Left kidney (tissue), 2 donors: ENCODE measurements around the gene GIMAP2. TPM values are rescaled to one million over a fixed set of nuclear protein-coding genes. Genes with fewer than 3 reads are reported as not detected.
"Not testable (repeated sequence)": the region's sequence is repeated elsewhere in the genome, so short reads cannot be mapped to it uniquely, and the experiment has no call there.

ENCODE experiments used
- DNase-seq: peaks from one replicate; pipeline ENCODE4 v3.0.0-alpha.2; 2013
- polyA plus RNA-seq: library from polyadenylated mRNA; unstranded; fragments of 120-200 nt; gene quantifications from one replicate; pipeline ENCODE4 v1.2.1, GENCODE V29; 2013; ENCODE audit not compliant: insufficient read length

GIMAP2 gene
- polyA plus RNA-seq, 1 donor = 7.2 TPM

GRCh38 chr7:150676276-150676675 is 9.2 kb upstream of the GIMAP2 start:
- DNase-seq = not testable (repeated sequence)

- not testable (repeated sequence) for DNase-seq
Measured at GRCh38 chr7:150676854-150677253, 8.7 kb upstream of the GIMAP2 start.

- DNase-seq = not testable (repeated sequence)
Measured at GRCh38 chr7:150678601-150679000, 6.9 kb upstream of the GIMAP2 start.

- DNase-seq = not testable (repeated sequence)
Measured at GRCh38 chr7:150680364-150680763, 5.1 kb upstream of the GIMAP2 start.

- DNase-seq = no peak
Measured at GRCh38 chr7:150686030-150686631, 625 bp downstream of the GIMAP2 start.

GRCh38 chr7:150688630-150689029 is 3.1 kb downstream of the GIMAP2 start:
- no peak for DNase-seq

- DNase-seq = no peak
Measured at GRCh38 chr7:150695654-150696053, 10.1 kb downstream of the GIMAP2 start.

- no peak for DNase-seq
Measured at GRCh38 chr7:150703209-150703608, 17.7 kb downstream of the GIMAP2 start.

GRCh38 chr7:150715293-150715692 is 29.8 kb downstream of the GIMAP2 start:
- no peak for DNase-seq

- DNase-seq = no peak
Measured at GRCh38 chr7:150715738-150716137, 30.2 kb downstream of the GIMAP2 start.

GRCh38 chr7:150716368-150716767 is 30.9 kb downstream of the GIMAP2 start, which contains the start of gene GIMAP1:
Gene GIMAP1 (plus strand): TSS chr7:150716613. CDS start chr7:150719048, 2,435 bp downstream.
- DNase-seq = no peak

- DNase-seq = no peak
Measured at GRCh38 chr7:150716939-150717338, 31.4 kb downstream of the GIMAP2 start.

GRCh38 chr7:150717814-150718420 is 32.4 kb downstream of the GIMAP2 start:
- DNase-seq = no peak

GRCh38 chr7:150719436-150719835 is 33.9 kb downstream of the GIMAP2 start:
- no peak for DNase-seq

- no peak for DNase-seq
Measured at GRCh38 chr7:150719960-150720891, 34.7 kb downstream of the GIMAP2 start.

- DNase-seq = no peak
Measured at GRCh38 chr7:150721970-150722373, 36.5 kb downstream of the GIMAP2 start.

GRCh38 chr7:150722431-150722931 is 37.0 kb downstream of the GIMAP2 start:
- no peak for DNase-seq

GRCh38 chr7:150723467-150723866 is 38.0 kb downstream of the GIMAP2 start:
- no peak for DNase-seq

GRCh38 chr7:150727381-150727780 is 41.9 kb downstream of the GIMAP2 start:
- no peak for DNase-seq

- no peak for DNase-seq
Measured at GRCh38 chr7:150728011-150728410, 42.5 kb downstream of the GIMAP2 start.

GRCh38 chr7:150728609-150729008 is 43.1 kb downstream of the GIMAP2 start:
- DNase-seq = no peak

- DNase-seq = no peak
Measured at GRCh38 chr7:150731916-150732315, 46.4 kb downstream of the GIMAP2 start.
